CD8-positive, alpha-beta memory T cell (primary cell): Measurements from ENCODE around the gene BBS9. TPM values are rescaled to one million over a fixed set of nuclear protein-coding genes. Genes with fewer than 3 reads are reported as not detected.

Source experiments
- CTCF ChIA-PET: fragments of 350-600 bp; sonication (Branson Sonifier 250); formaldehyde crosslinking; loops from one replicate; lab custom pipeline; 2021; ENCODE audit warnings: antibody characterized with exemption; lab: Charles Lee
- POLR2A ChIA-PET: fragments of 350-600 bp; sonication (Branson Sonifier 250); formaldehyde crosslinking; loops from one replicate; lab custom pipeline; 2021; ENCODE audit warnings: antibody characterized with exemption; lab: Charles Lee
- DNase-seq, 5 donors: peaks; one replicate each; pipeline versions ENCODE4 v3.0.0 to v3.0.0-alpha.2; 2020 to 2022; ENCODE audit warnings: mixed read lengths in 1 of 5
- H3K27ac ChIP-seq: one replicate; pipeline ENCODE4 v1.7.0; 2013; ENCODE audit warnings: low read depth, mild to moderate bottlenecking, low read length, moderate library complexity
- H3K27me3 ChIP-seq: 2 replicates; pipeline ENCODE4 v1.7.0; 2013; ENCODE audit warnings: low read length, mild to moderate bottlenecking; ENCODE audit not compliant: insufficient read depth, poor library complexity, severe bottlenecking
- H3K36me3 ChIP-seq: 2 replicates; pipeline ENCODE4 v1.7.0; 2013; ENCODE audit warnings: mild to moderate bottlenecking, low read length, moderate library complexity; ENCODE audit not compliant: insufficient read depth
- H3K4me1 ChIP-seq: 2 replicates; pipeline ENCODE4 v1.7.0; 2013; ENCODE audit warnings: mild to moderate bottlenecking, low read length, moderate library complexity; ENCODE audit not compliant: insufficient read depth
- H3K4me3 ChIP-seq: 2 replicates; pipeline ENCODE4 v1.7.0; 2013; ENCODE audit warnings: mild to moderate bottlenecking, low read length
- H3K9me3 ChIP-seq: 2 replicates; pipeline ENCODE4 v1.7.0; 2013; ENCODE audit warnings: mild to moderate bottlenecking, low read length
- H3K27ac Mint-ChIP-seq, 8 donors: one replicate each; pipeline ENCODE4 v1.8.0; 2020 to 2021; ENCODE audit warnings: mixed read lengths in 8 of 8, mild to moderate bottlenecking in 6 of 8, inconsistent platforms in 3 of 8, moderate library complexity in 3 of 8
- H3K27me3 Mint-ChIP-seq, 2 donors: one replicate each; pipeline ENCODE4 v1.8.0; 2020 to 2021; ENCODE audit warnings: mixed read lengths in 2 of 2, mild to moderate bottlenecking in 1 of 2, moderate library complexity in 1 of 2
- H3K36me3 Mint-ChIP-seq, 3 donors: one replicate each; pipeline ENCODE4 v1.8.0; 2020 to 2021; ENCODE audit warnings: mixed read lengths in 3 of 3, inconsistent platforms in 1 of 3, mild to moderate bottlenecking in 1 of 3
- H3K4me1 Mint-ChIP-seq, 3 donors: one replicate each; pipeline ENCODE4 v1.8.0; 2020 to 2021; ENCODE audit warnings: mixed read lengths in 3 of 3, inconsistent platforms in 1 of 3, mild to moderate bottlenecking in 1 of 3
- H3K4me3 Mint-ChIP-seq, 7 donors: one replicate each; pipeline ENCODE4 v1.8.0; 2020 to 2021; ENCODE audit warnings: mixed read lengths in 7 of 7, mild to moderate bottlenecking in 6 of 7, moderate library complexity in 4 of 7, inconsistent platforms in 2 of 7
- H3K9me3 Mint-ChIP-seq, 5 donors: one replicate each; pipeline ENCODE4 v1.8.0; 2020 to 2022; ENCODE audit warnings: mixed read lengths in 5 of 5, mild to moderate bottlenecking in 3 of 5, moderate library complexity in 2 of 5, inconsistent platforms in 1 of 5
- polyA plus RNA-seq: library from polyadenylated mRNA; unstranded; fragments of 300-500 nt; fragmentation: Illumina TruSeq; gene quantifications from one replicate; pipeline ENCODE4 v1.2.3, GENCODE V29; 2021
- total RNA-seq, 2 experiments: library from RNA; stranded (reverse); gene quantifications; one replicate each; pipeline ENCODE4 v1.2.3, GENCODE V29; 2021

Gene BBS9
- total and polyA plus RNA-seq, 3 experiments from 2014 or later: 10.0 to 14.6 (median 11.1) TPM

- Histone ChIP-seq H3K9me3 (no peaks in the 10 kb centered on the region), H3K27me3 (no peaks in the 10 kb centered on the region), H3K36me3 (no peaks in the 10 kb centered on the region), H3K27ac (no peak overlapping the region), H3K4me3 (no peak overlapping the region), H3K4me1 (peaks cover 5% of the 10 kb centered on the region)
- Mint-ChIP-seq H3K27ac (no peak overlapping the region), H3K9me3 (no peaks in the 10 kb centered on the region), H3K36me3 (peaks cover 0 to 4% (median 2%) of the 10 kb centered on the region in 3 donors), H3K4me3 (no peak overlapping the region), H3K27me3 (no peaks in the 10 kb centered on the region), H3K4me1 (peaks cover 9 to 13% (median 10%) of the 10 kb centered on the region in 3 donors)
- ChIA-PET CTCF (interaction anchor here (1.1 to 2.4 kb wide), 4 partner anchors 9 to 746 kb away, joined by 3 to 16 read pairs (median 4); no protein-coding TSS in a partner anchor), POLR2A (no interaction called here)
- no peak for DNase-seq
These were observed 56.8 kb downstream of the BBS9 start for GRCh38 chr7:33186192-33186591.

- Mint-ChIP-seq H3K4me3 (peak overlapping the region in 6 of 7 donors; percentile 38 to 65 (median 60)), H3K36me3 (peaks cover 0 to 9% (median 1%) of the 10 kb centered on the region in 3 donors), H3K27ac (peak overlapping the region; percentile 41 to 88 (median 82)), H3K9me3 (no peaks in the 10 kb centered on the region), H3K4me1 (peaks cover 18 to 19% (median 19%) of the 10 kb centered on the region in 3 donors), H3K27me3 (no peaks in the 10 kb centered on the region)
- H3K27ac ChIP-seq: no peak overlapping the region
- H3K4me3 ChIP-seq: no peak overlapping the region
- H3K36me3 ChIP-seq: no peaks in the 10 kb centered on the region
- DNase-seq: no peak
- H3K4me1 ChIP-seq: peaks cover 5% of the 10 kb centered on the region
- H3K9me3 ChIP-seq: no peaks in the 10 kb centered on the region
- CTCF ChIA-PET: no interaction called here
- POLR2A ChIA-PET: no interaction called here
- no peaks in the 10 kb centered on the region for H3K27me3 ChIP-seq
These were observed 61.4 kb downstream of the BBS9 start for GRCh38 chr7:33190688-33191304.

GRCh38 chr7:33191340-33191739, 62.0 kb downstream of the BBS9 start:
- H3K27me3 Mint-ChIP-seq: no peaks in the 10 kb centered on the region
- DNase-seq: peak in 1 of 5 donors; percentile 15
- CTCF ChIA-PET: no interaction called here
- H3K27ac ChIP-seq: no peak overlapping the region
- no peaks in the 10 kb centered on the region for H3K9me3 Mint-ChIP-seq
- no peaks in the 10 kb centered on the region for H3K9me3 ChIP-seq
- peaks cover 18 to 19% (median 19%) of the 10 kb centered on the region in 3 donors for H3K4me1 Mint-ChIP-seq
- H3K27ac Mint-ChIP-seq: peak overlapping the region; percentile 41 to 88 (median 78)
- POLR2A ChIA-PET: no interaction called here
- H3K36me3 ChIP-seq: no peaks in the 10 kb centered on the region
- peaks cover 0 to 10% (median 1%) of the 10 kb centered on the region in 3 donors for H3K36me3 Mint-ChIP-seq
- H3K4me3 ChIP-seq: no peak overlapping the region
- no peaks in the 10 kb centered on the region for H3K27me3 ChIP-seq
- peaks cover 5% of the 10 kb centered on the region for H3K4me1 ChIP-seq
- H3K4me3 Mint-ChIP-seq: peak overlapping the region in 6 of 7 donors; percentile 14 to 65 (median 60)

DNA sequence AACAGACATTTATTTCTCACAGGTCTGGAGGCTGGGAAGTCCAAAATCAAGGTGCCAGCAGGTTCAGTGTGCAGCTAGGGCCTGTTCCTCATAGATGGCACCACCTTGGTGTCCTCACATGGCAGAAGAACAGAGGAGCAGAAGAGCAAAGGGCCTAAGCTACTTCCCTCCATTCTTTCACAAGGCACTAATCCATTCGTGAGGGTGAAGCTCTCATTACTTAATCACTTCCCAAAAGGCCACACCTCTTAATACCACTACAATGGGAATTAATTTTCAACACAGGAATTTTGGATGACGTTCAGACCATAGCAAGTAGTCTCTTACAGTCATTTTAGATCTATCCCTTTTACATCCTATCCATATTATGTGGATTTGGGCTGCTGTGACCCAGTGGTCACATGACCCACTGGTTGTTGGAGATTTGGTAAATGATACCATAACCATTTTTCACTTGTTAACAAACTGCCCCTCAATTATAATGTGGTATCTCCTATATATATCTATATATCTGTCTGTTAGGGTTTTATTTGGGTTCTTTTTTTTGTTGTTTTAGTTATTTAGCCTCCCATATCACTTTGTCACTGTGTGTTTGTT, 63.4 kb downstream of the BBS9 start:
- DNase-seq: no peak
- no peaks in the 10 kb centered on the region for H3K27me3 ChIP-seq
- ChIA-PET POLR2A (no interaction called here), CTCF (no interaction called here)
- no peaks in the 10 kb centered on the region for H3K36me3 ChIP-seq
- H3K27ac Mint-ChIP-seq: peak overlapping the region in 1 of 8 donors; percentile 96
- H3K9me3 ChIP-seq: no peaks in the 10 kb centered on the region
- no peak overlapping the region for H3K4me3 ChIP-seq
- no peak overlapping the region for H3K4me3 Mint-ChIP-seq
- H3K36me3 Mint-ChIP-seq: peaks cover 0 to 14% (median 4%) of the 10 kb centered on the region in 3 donors
- H3K27ac ChIP-seq: no peak overlapping the region
- H3K9me3 Mint-ChIP-seq: no peaks in the 10 kb centered on the region
- peaks cover 18 to 19% (median 19%) of the 10 kb centered on the region in 3 donors for H3K4me1 Mint-ChIP-seq
- peaks cover 5% of the 10 kb centered on the region for H3K4me1 ChIP-seq
- H3K27me3 Mint-ChIP-seq: no peaks in the 10 kb centered on the region

GRCh38 chr7:33193308-33193864, 64.0 kb downstream of the BBS9 start:
- Histone ChIP-seq H3K27ac (no peak overlapping the region), H3K9me3 (no peaks in the 10 kb centered on the region), H3K4me1 (peaks cover 5% of the 10 kb centered on the region), H3K36me3 (no peaks in the 10 kb centered on the region), H3K27me3 (no peaks in the 10 kb centered on the region), H3K4me3 (no peak overlapping the region)
- DNase-seq: no peak
- peaks cover 18 to 19% (median 18%) of the 10 kb centered on the region in 3 donors for H3K4me1 Mint-ChIP-seq
- H3K9me3 Mint-ChIP-seq: no peaks in the 10 kb centered on the region
- no peaks in the 10 kb centered on the region for H3K27me3 Mint-ChIP-seq
- ChIA-PET CTCF (no interaction called here), POLR2A (no interaction called here)
- no peak overlapping the region for H3K4me3 Mint-ChIP-seq
- H3K36me3 Mint-ChIP-seq: peaks cover 0 to 14% (median 4%) of the 10 kb centered on the region in 3 donors
- peak overlapping the region in 1 of 8 donors; percentile 96 for H3K27ac Mint-ChIP-seq

- Histone ChIP-seq H3K4me3 (no peak overlapping the region), H3K4me1 (peaks cover 5% of the 10 kb centered on the region), H3K27ac (no peak overlapping the region), H3K27me3 (no peaks in the 10 kb centered on the region), H3K9me3 (no peaks in the 10 kb centered on the region), H3K36me3 (no peaks in the 10 kb centered on the region)
- Mint-ChIP-seq H3K27me3 (no peaks in the 10 kb centered on the region), H3K4me1 (peaks cover 16 to 19% (median 17%) of the 10 kb centered on the region in 3 donors), H3K4me3 (no peak overlapping the region), H3K9me3 (no peaks in the 10 kb centered on the region), H3K36me3 (peaks cover 4 to 14% (median 5%) of the 10 kb centered on the region in 3 donors), H3K27ac (no peak overlapping the region)
- ChIA-PET CTCF (no interaction called here), POLR2A (no interaction called here)
- no peak for DNase-seq
These were observed 65.9 kb downstream of the BBS9 start for GRCh38 chr7:33195264-33195663.

- ChIA-PET CTCF (no interaction called here), POLR2A (no interaction called here)
- no peak overlapping the region for H3K4me3 Mint-ChIP-seq
- no peaks in the 10 kb centered on the region for H3K9me3 Mint-ChIP-seq
- no peak for DNase-seq
- Histone ChIP-seq H3K36me3 (no peaks in the 10 kb centered on the region), H3K27me3 (no peaks in the 10 kb centered on the region), H3K4me1 (no peaks in the 10 kb centered on the region), H3K4me3 (no peak overlapping the region), H3K9me3 (no peaks in the 10 kb centered on the region), H3K27ac (no peak overlapping the region)
- H3K36me3 Mint-ChIP-seq: peaks cover 4 to 15% (median 5%) of the 10 kb centered on the region in 3 donors
- H3K27ac Mint-ChIP-seq: no peak overlapping the region
- H3K4me1 Mint-ChIP-seq: peaks cover 7 to 10% (median 8%) of the 10 kb centered on the region in 3 donors
- no peaks in the 10 kb centered on the region for H3K27me3 Mint-ChIP-seq
These were observed 66.9 kb downstream of the BBS9 start for GRCh38 chr7:33196221-33196620.

DNA sequence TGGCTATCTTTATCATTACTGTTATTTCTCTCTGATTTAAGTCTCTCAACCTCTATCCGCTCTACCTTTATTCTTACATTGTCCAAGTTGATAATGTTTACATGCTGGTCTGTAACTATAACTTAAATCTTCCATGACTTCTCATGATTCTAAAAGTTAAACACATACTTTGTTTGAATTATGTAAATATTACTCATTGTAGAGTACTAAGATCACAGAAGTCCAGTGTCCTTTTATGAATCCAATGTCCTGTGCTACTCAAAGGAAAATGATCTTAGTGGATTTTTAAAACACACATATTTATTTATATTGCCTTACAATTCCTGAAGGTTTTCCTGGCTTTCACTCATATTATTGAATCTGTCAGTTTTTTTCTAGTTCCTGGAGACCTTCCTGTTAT, 70.9 kb downstream of the BBS9 start:
- Mint-ChIP-seq H3K4me1 (peaks cover 3 to 9% (median 6%) of the 10 kb centered on the region in 3 donors), H3K27me3 (no peaks in the 10 kb centered on the region), H3K27ac (no peak overlapping the region), H3K36me3 (peaks cover 7 to 18% (median 11%) of the 10 kb centered on the region in 3 donors), H3K9me3 (peaks cover 0 to 2% (median 0%) of the 10 kb centered on the region in 5 donors), H3K4me3 (no peak overlapping the region)
- no peaks in the 10 kb centered on the region for H3K4me1 ChIP-seq
- H3K36me3 ChIP-seq: no peaks in the 10 kb centered on the region
- ChIA-PET CTCF (no interaction called here), POLR2A (no interaction called here)
- no peaks in the 10 kb centered on the region for H3K27me3 ChIP-seq
- no peak overlapping the region for H3K27ac ChIP-seq
- no peak for DNase-seq
- no peaks in the 10 kb centered on the region for H3K9me3 ChIP-seq
- no peak overlapping the region for H3K4me3 ChIP-seq
